ENCODE data around the gene CFHR5.
A peak's percentile ranks its signal among the peaks of the same experiment; 100 is the strongest.
"Not testable (repeated sequence)": the region's sequence is repeated elsewhere in the genome, so short reads cannot be mapped to it uniquely, and the experiment has no call there.

CFHR5 gene

DNA sequence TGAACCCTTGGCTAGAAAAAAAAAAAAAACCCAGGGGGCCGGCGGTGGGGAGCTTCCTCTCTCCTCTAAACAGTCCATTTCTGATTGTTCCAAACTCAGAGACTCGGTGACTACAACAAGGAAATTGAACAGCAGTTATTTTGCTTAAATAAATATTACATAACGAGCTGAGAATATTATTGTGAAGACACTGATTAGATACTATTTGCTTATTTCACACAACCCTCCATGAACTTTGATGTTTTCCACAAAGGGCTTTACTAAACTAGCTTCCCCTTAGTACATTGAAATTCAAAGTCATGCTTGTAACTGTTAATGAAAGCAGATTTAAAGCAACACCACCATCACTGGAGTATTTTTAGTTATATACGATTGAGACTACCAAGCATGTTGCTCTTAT is at the start of gene CFHR5:
CFHR5 (plus strand) TSS at position 279 of the 400 bp plus-strand sequence; CDS start at position 388, 109 bp downstream.
- DNase-seq (ENCODE audit: low read depth), result no peak

DNA sequence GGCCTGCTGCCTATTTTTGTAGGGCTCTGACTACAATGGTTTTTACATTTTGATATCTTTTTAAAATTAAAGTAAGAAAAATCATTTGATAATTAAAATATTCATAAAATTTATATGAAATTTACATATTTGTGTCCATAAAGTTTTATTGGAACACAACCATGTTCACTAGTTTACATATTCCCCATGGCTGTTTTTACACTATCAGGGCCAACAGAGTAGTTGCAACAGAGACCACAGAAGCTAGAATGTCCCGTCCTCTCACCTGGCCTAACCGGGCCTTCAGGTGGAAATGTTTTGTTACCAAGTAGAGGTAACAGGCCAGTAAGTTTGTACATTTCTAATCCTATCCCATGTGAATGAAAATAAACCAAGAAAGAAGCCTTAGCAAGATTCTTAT is 44.5 kb upstream of the CFHR5 start:
- not testable (repeated sequence) for DNase-seq (ENCODE audit: low read depth)

DNA sequence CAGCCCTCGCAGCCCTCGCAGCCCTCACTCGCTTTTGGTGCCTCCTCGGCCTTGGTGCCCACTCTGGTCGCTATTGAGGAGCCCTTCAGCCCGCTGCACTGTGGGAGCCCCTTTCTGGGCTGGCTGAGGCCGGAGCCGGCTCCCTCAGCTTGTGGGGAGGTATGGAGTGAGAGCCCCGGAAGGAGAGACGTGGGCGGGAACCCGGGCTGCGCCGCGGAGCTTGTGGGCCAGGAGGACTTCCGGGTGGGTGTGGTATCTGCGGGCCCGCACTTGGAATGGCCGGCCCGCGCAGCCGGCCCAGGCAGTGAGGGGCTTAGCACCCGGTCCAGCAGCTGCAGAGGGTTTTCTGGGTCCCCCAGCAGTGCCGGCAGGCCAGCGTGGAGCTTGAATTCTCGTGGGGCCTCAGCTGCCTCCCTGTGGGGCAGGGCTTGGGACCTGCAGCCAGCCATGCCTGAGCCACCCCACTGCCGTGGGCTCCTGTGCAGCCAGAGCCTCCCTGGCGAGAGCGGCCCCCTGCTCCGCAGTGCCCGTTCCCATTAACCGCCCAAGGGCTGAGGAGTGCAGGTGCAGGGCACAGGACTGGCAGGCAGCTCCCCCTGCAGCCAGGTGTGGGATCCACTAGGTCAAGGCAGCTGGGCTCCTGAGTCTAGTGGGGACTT is 43.7 kb upstream of the CFHR5 start:
- DNase-seq (ENCODE audit: low read depth), result no peak

DNA sequence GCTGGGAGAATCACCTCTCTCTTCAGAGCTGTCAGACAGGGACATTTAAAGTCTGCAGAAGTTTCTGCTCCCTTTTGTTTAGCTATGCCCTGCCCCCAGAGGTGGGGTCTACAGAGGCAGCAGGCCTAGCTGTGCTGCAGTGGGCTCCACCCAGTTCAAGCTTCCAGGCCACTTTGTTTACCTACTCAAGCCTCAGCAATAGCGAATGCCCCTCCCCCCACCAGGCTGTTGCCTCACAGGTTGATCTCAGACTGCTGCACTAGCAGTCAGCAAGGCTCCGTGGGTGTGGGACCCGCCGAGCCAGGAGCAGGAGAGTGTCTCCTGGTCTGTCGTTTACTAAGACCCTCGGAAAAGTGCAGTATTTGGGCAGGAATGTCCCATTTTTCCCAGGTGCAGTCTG is 35.9 kb upstream of the CFHR5 start:
- DNase-seq (ENCODE audit: low read depth), result not testable (repeated sequence)

DNA sequence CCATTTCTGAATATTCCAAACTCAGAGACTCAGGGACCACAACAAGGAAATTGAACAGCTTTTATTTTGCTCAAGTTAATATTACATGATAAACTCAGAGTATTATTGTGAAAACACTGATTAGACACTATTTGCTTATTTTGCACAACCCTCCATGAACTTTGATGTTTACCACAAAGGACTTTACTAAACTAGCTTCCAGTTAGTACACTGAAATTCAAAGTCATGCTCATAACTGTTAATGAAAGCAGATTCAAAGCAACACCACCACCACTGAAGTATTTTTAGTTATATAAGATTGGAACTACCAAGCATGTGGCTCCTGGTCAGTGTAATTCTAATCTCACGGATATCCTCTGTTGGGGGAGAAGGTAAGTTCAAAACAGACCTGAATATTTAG is 33.8 kb upstream of the CFHR5 start, which contains the start of gene CFHR2:
CFHR2 (plus strand) TSS at position 171 of the 400 bp plus-strand sequence; CDS start at position 314, 143 bp downstream.
- not testable (repeated sequence) for DNase-seq (ENCODE audit: low read depth)

DNA sequence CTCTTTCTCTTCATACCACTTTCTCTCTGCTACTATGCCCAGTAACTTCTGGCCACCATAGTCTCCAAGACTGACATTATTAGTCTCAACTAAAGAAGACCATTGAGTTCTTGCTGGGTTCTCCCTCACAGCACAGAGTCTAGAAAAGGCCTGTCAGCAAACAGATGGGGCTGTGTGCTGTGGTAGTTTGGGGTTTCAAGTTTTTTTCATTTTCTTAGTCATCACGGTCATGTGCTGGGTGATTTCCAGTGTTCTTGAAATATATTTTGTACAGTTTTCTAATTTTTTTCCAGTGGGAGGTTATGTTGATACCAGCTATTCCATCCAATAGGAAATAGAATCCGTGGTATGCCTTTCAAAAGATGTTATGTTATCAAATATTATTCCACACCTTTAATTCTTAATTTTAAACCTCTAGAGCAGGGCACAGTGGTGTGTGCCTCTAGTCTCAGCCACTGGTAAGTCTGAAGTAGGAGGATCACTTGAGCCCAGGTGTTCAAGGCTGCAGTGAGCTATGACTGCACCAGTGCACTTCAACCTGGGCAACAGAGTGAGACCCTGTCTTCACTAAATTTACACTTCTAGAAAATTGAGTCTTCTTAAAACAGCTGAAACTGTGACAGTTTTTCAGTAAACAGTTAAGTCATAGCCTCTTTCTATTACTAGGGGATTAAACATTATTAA is 25.5 kb upstream of the CFHR5 start:
- no peak for DNase-seq (ENCODE audit: low read depth)

DNA sequence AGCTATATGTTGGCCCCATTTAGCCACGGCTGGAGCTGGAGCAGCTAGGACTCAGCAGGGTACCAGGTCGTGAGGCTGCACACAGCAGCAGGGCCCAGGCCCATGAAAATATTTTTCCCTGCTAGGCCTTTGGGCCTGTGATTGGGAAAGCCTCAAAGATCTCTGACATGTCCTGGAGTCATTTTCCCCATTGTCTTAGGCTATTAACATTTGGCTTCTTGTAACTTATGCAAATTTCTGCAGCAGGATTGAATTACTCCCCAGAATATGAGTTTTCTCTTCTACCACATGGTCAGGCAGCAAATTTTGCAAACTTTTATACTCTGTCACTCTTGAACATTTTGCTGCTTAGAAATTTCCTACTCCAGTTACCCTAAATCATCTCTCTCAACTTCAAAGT is 22.6 kb upstream of the CFHR5 start:
- no peak for DNase-seq (ENCODE audit: low read depth)

DNA sequence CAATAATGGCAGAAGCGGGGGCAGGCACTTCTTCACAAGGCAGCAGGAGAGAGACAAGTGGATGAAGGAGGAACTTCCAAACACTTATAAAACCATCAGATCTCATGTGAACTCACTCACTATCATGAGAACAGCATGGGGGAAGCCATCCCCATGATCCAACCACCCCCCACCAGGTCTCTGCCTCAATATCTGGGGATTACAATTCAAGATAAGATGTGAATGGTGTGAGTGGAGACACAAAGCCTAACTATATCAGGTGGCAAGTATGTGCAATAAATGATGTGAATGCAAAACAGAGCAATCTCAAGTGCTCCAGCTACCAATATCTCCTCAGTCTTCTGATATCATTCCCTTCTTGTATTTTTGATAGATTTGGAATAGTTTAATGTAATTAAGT is 21.4 kb upstream of the CFHR5 start:
- no peak for DNase-seq (ENCODE audit: low read depth)

DNA sequence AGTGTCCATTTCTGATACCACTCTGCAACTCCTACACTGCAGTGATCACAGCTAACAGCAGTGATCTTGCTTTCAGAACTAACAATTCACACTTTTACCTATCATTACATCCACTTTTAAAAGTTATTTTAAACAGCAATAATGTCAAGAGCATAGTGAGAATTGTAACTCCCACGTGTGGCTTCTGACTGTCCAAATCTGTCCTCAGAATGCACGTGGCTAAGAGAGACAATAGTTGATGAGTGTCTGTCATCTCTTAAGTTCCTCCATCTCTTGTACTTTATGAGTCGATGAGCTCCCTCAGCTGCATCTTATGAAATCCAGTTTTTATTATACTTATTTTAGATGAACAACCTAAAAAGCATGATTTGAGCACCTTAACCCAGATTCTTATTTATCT is 16.5 kb upstream of the CFHR5 start:
- no peak for DNase-seq (ENCODE audit: low read depth)

DNA sequence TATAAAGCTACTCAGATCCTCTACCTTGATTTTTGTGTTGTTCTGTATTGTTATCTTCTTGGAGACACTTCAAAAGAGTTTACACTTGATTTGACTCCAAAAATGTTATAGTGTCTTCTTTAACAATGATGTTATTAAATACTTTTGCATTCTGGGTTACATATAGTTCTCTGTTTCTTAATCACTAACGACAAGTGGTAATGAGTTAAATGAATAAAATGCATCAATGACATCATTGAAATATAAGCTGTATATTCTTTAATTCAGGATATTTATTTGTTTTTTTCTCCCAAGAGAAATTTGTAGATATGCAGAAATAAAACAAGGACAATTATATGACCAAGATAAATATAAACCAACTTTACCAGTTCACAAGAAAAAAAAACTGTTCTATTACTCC is 7.2 kb upstream of the CFHR5 start:
- no peak for DNase-seq (ENCODE audit: low read depth)

DNA sequence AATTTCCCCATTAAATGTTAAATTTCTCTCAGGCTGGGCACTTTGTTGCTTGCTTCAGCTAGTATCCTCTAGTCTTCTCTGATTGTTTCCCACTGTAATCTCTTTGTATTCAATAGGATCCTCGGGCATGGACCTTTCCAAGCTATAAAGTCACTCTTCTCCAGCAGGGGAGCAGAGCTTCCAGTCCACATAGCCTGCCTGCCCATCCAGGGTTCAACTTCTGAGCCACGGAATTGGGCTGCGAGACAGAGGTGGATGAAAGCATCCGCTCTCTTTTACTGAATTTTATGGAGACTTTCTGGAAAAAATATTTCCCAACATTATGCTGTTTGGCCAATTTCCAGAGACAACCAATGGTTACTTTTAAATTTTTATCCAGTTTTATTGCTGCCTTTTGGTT is 1.1 kb upstream of the CFHR5 start:
- DNase-seq (ENCODE audit: low read depth), result no peak

DNA sequence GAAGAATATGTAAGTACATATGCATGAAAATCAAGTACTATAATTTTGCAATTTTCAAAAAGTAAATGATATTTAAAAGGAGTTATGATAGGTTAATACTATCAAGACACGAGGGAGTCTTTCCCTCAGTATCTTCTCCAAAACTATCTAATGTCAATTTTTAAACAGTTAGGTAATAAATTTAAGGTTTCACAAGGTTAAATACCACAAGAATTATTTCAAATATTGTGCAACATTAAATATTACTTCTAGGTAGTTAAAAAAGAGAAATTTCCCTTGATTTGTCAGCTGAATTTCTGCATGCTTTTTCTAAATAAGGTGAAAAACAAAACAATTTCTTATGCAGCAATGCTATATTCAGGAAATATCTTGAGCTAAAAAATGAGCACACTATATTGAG is 3.5 kb downstream of the CFHR5 start:
- no peak for DNase-seq (ENCODE audit: low read depth)

DNA sequence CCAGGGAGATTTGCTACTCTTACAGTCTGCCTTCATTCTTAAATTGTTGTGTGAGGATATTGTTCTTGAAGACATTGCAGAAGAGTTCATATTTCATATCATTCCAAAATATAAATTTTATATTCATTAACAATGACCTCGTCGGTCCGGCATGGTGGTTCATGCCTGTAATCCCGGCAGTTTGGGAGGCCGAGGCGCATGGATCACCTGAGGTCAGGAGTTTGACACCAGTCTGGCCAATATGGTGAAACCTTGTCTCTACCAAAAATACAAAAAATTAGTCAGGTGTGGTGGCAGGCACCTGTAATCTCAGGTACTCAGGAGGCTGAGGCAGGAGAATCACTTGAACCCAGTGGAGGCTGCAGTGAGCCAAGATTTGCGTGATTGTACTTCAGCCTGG is 4.9 kb downstream of the CFHR5 start:
- not testable (repeated sequence) for DNase-seq (ENCODE audit: low read depth)

DNA sequence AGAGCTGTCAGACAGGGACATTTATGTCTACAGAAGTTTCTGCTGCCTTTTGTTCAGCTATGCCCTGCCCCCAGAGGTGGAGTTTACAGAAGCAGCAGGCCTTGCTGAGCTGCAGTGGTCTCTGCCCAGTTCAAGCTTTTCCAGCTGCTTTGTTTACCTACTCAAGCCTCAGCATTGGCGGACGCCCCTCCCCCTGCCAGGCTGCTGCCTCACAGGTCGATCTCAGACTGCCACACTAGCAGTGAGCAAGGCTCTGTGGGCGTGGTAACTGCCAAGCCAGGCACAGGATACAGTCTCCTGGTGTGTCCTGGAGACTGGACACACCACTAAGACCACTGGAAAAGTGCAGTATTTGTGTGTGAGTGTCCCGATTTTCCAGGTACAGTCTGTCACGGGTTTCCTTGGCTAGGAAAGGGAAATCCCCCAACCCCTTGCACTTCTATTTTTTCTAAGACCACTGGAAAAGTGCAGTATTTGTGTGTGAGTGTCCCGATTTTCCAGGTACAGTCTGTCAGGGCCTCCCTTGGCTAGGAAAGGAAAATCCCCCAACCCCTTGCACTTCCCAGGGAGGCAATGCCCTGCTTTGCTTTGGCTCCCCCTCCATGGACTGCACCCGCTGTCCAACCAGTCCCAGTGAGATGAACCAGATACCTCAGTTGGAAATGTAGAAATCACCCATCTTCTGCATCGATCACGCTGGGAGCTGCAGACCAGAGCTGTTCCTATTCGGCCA is 14.7 kb downstream of the CFHR5 start:
- DNase-seq (ENCODE audit: low read depth), result peak; percentile 15

DNA sequence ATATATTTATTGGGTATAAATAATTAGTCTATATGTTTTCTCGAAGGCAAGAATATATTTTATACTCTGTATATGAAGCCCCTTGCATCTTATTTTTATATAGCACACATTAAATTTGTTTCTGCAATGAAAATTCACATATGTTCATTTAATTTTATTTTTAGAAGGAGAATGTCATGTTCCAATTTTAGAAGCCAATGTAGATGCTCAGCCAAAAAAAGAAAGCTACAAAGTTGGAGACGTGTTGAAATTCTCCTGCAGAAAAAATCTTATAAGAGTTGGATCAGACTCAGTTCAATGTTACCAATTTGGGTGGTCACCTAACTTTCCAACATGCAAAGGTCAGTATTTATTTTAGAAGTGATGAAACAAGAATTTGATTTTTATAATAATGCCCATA is 16.6 kb downstream of the CFHR5 start:
- DNase-seq (ENCODE audit: low read depth), result no peak

DNA sequence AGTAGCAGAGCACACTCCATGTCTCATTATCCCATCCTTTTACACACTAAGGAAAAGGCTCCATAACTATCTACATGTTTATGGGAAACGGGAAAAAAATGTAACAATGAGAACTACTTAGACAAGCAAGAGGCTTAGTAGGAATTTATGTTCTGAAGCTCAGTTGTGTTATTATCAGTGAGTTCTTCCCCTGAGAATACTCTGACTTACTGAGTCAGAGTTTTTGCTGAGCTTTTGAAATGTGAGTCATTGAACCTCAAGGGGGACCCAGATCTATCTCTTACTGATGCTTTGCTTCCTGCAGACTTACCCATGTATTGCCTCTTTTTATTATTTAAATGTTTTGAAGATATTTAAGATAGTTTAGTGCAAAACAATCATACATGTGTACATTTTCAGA is 20.1 kb downstream of the CFHR5 start:
- peak; percentile 68 for DNase-seq (ENCODE audit: low read depth)

DNA sequence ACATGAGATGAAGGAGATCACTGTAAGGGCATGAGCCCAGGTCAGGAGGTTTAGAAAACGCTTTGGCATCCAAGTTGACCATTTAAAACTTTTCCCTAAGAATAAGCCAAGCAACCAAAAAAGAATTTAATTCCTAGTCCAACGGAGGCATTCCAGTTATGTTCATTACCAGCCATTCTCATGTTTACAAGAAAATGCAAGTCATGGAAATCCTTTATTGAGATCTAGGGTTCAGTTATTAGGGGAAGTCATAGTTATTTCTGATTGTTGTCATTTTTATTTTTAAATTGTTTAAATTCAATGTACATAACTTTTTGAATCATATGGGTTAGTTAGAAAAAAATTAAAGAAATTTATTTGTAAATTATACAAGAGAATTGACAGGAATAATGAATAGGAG is 24.5 kb downstream of the CFHR5 start:
- DNase-seq (ENCODE audit: low read depth), result no peak

DNA sequence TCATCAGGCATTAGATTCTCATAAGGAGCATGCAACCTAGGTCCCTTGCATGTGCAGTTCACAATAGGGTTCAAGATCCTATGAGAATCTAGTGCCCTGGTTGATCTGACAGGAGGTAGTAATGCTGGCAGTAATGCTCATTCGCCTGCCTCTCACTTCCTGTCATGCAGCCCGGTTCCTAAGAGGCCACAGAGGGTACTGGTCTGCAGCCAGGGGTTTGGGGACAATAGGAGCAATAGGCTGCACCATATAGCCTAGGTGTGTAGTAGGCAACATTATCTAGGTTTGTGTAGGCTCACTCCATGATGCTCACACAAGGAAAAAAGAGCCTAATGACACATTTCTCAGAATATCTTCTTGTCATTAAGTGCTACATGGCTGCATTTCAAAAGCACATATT is 25.8 kb downstream of the CFHR5 start:
- DNase-seq (ENCODE audit: low read depth), result no peak

DNA sequence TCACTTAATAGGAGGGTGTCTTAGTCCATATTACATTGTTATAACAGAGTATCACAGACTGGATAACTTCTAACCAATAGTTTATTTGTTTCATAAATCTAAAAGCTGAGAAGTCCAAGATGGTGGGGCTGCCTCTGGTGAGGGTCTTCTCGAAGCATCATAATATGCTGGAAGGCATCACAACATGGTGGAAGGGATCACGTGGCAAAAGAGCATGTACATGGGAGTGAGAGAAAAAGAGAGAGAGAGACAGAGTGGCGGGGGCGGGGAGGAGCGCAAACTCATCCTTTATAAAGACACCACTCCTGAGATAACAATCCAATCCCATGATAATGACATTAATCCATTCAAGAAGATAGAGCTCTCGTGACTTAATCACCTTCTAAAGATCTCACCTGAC is 31.5 kb downstream of the CFHR5 start:
- no peak for DNase-seq (ENCODE audit: low read depth)

DNA sequence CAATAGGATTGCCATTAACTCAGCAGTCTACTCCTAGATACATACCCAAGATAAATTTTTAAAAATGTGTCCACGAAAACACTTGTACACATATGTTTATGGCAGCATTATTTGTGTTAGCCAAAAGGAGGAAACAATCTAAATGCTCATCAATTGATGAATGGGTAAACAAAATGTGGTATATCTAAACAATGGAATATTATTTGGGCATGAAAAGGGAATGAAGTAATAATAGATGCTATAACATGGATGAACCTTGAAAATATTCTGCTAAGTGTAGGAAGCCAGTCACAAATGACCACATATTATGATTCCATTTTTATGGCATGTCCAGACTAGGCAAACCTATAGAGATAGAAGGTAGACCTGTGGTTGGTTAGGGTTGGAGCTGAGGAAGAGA is 34.3 kb downstream of the CFHR5 start:
- DNase-seq (ENCODE audit: low read depth), result no peak

DNA sequence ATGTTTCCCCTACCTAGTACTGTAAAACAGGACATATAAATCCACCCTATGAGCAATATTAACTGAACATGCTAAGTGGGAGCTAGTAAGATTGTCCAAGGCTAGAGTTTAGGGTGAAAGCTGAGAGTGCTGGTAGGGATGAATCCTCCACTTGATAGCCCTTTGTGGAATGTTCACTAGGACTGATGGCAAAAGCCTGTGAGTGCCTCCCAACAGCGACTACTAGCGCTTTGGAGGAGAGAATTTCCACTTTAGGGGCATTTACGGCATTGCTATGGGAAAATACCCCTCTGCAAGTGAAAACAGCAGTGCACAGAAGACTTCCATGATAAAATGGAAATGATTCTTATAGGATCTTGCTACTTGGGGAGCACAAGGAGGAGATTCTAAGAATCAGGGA is 35.9 kb downstream of the CFHR5 start:
- DNase-seq (ENCODE audit: low read depth), result no peak

DNA sequence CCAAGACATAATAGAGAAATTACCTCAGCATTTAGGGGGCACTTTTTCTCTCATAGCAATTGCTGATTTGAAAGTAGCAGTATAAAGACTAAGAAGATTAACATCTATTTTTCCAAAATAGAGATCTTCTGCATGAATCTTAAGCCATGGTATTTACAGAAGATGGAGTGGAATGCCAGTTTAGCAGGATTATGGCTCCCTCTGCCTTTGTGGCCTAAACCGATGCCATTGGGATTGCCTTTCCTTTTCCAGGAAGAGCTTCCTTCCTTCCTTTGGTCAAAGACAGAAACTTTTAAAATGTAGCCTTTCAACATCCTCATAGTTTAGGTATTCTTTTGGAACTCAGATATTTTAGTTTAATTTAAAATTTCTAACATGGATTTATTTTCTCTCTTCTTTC is 39.4 kb downstream of the CFHR5 start:
- no peak for DNase-seq (ENCODE audit: low read depth)

DNA sequence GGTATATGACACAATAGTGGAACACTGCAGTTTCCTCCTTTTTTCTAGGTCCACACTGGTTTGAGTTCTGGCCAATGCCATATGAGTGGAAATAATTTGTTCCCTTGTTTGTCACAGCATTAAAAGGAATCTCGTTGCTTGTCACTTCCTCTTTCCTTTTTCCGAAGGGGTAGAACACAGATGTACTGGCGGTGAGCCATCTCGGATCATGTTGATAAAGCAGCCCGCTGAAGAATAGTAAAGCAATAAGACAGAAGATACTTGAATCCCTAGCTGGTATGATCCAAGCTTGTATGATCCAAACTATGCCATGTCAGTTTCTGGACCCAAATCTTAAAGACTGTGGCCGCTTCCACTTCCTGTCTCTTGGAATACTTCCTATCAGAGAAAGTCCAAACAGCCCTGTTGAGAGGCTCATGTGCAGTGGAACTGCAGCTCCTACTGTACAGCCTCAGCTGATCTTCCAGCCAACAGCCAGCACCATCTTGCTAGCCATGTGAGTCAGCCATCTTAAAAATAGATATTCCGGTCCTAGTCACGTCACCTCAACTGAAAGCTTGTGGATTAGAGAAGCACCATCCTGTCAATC is 40.3 kb downstream of the CFHR5 start:
- no peak for DNase-seq (ENCODE audit: low read depth)
